Measurements from ENCODE around the gene RRP36. TPM values are rescaled to one million over a fixed set of nuclear protein-coding genes. Genes with fewer than 3 reads are reported as not detected.
A peak's percentile ranks its signal among the peaks of the same experiment; 100 is the strongest.

Gene RRP36
- total RNA-seq, 1 donor from 2014 or later: 24.8 TPM

DNA sequence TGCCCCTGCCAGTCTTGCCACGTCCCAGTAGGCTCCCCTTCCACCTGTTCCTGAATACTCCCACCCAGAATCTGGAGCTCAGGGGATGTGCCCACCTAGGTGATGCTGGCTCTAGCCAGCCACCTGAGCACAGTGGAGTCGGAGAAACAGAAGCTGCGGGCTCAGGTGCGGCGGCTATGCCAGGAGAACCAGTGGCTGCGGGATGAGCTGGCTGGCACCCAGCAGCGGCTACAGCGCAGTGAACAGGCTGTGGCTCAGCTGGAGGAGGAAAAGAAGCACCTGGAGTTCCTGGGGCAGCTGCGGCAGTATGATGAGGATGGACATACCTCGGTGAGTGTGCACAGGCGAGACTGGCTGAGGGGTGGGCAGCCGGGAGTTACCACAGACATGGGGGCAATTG is 41.4 kb downstream of the RRP36 start:
- Histone ChIP-seq H3K9me3 (replicated peaks) (no peaks in the 10 kb centered on the region), H3K27me3 (ENCODE audit: low read depth) (no peaks in the 10 kb centered on the region), H3K36me3 (peaks cover 53% of the 10 kb centered on the region), H3K4me3 (no peak overlapping the region), H3K27ac (replicated peaks) (no peak overlapping the region), H3K4me1 (peaks cover 33% of the 10 kb centered on the region)
- DNase-seq: no peak
- intact Hi-C loops (cut with micrococcal nuclease): no loop called here
- TF ChIP-seq, protein P1, sequence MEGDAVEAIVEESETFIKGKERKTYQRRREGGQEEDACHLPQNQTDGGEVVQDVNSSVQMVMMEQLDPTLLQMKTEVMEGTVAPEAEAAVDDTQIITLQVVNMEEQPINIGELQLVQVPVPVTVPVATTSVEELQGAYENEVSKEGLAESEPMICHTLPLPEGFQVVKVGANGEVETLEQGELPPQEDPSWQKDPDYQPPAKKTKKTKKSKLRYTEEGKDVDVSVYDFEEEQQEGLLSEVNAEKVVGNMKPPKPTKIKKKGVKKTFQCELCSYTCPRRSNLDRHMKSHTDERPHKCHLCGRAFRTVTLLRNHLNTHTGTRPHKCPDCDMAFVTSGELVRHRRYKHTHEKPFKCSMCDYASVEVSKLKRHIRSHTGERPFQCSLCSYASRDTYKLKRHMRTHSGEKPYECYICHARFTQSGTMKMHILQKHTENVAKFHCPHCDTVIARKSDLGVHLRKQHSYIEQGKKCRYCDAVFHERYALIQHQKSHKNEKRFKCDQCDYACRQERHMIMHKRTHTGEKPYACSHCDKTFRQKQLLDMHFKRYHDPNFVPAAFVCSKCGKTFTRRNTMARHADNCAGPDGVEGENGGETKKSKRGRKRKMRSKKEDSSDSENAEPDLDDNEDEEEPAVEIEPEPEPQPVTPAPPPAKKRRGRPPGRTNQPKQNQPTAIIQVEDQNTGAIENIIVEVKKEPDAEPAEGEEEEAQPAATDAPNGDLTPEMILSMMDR (IDR thresholded peaks at IDR 0.05; ENCODE audit: borderline replicate concordance): no peak

DNA sequence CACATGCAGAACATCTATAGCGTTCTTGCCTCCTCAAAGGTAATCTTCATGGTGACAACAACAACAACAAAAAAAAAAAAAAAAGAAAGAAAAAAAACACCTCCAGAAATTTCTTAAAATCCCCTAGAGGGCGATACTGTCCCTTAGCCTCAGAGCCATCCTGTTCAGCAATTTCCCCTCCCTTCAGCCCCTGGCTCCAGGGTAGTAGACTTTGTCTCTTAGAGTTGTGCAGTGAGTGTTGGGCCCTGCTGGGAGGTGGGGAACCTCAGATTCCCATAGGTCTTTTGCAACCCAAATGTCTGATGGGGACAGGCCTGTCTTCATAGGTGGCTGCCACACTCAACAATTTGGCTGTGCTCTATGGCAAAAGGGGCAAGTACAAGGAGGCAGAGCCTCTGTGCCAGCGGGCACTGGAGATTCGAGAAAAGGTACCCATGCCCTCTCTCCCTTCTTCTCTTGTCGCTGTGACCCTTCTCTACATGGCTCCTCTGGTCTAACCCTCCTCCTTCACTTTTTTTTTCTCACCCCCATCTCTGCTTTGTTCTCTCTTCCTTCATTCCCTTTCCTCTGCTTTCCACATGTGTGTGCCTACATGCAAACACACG is 48.7 kb downstream of the RRP36 start:
- no peak overlapping the region for H3K27ac ChIP-seq (replicated peaks)
- intact Hi-C loops (cut with micrococcal nuclease): no loop called here
- no peaks in the 10 kb centered on the region for H3K27me3 ChIP-seq (ENCODE audit: low read depth)
- no peaks in the 10 kb centered on the region for H3K4me1 ChIP-seq
- peaks cover 71% of the 10 kb centered on the region for H3K36me3 ChIP-seq
- no peak overlapping the region for H3K4me3 ChIP-seq
- H3K9me3 ChIP-seq (replicated peaks): no peaks in the 10 kb centered on the region
- TF ChIP-seq, protein P1 (IDR thresholded peaks at IDR 0.05; ENCODE audit: borderline replicate concordance): peak; percentile 38
- no peak for DNase-seq

DNA sequence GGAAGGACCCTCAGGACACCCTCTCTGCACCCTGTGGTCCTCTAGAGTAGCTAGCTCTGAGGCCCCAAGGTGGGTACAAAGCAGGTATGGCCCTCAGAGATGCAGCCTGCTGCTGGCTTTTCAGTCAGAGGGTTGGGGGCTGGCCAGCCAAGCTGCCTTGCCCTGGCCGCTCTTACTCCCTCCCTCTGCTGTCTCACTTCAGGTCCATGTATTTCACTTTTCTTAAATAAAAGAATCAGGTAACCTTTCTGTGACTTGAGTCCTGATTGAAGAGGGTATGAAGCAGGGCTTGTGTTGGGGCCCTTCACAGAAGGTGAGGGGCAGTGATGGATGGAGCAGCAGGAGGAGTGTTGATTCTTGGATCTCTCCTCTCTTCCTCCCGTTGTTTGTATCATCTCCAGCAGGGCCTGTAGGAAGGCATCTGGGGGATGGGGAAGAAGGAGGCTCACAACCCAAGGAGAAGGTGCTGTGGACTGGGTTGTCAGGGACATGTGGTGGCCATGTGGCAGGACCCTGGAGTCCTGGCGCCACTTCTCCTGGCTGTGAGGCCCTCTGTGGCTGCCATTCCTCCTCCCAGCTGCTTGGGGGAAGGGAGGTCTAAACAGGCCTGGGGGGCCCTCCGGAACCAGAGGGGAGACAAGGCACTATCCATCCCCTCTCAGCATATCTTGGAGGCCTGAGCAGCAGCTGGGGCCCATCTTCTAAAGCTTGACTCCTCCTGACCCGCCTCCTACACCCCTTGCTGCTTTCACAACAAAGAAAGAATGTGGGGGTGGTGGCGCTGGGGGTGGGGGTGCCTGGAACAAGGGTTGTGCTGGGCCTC is 53.6 kb downstream of the RRP36 start:
- Histone ChIP-seq H3K27me3 (ENCODE audit: low read depth) (peaks cover 29% of the 10 kb centered on the region), H3K9me3 (replicated peaks) (no peaks in the 10 kb centered on the region), H3K4me3 (no peak overlapping the region), H3K4me1 (peaks cover 15% of the 10 kb centered on the region), H3K36me3 (peaks cover 47% of the 10 kb centered on the region), H3K27ac (replicated peaks) (no peak overlapping the region)
- TF ChIP-seq, protein P1 (IDR thresholded peaks at IDR 0.05; ENCODE audit: borderline replicate concordance): no peak
- intact Hi-C loops (cut with micrococcal nuclease): no loop called here
- DNase-seq: no peak

DNA sequence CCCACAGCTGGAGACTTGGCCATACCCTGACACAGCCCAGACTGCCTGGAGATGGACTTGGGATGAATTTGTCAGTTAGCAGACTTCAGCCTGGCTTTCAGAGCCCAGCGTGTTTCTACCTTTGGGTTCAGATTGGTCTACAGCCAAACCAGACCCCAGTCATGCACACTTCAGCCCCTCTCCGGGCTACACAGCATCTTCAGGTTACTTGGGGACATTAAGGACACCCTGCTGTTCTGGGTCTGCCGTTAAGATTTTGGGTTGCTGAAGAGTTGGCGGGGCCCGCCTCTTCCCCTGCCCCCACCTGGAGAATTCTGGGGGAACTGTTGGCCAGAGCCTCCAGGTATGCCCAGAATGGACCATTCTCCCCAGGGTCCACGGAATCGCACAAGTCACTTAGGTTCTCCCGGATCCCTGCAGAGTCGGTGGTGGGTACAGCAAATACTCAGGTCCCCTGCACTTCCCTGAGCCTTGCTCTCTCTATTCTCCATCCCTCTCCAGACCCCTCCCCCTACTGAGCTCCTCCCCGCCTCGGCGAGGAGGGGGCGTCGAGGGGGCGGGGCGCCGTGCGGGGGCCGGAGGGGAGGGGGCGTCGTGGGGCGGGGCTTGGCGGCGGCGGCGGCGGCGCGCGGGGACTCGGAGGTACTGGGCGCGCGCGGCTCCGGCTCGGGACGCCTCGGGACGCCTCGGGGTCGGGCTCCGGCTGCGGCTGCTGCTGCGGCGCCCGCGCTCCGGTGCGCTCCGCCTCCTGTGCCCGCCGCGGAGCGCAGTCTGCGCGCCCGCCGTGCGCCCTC is 54.4 kb downstream of the RRP36 start, which contains the start of gene PTK7:
TSS of gene PTK7 (plus strand) at position 645 of the 794 bp plus-strand sequence. CDS start 175 bp downstream, outside the sequence.
- TF ChIP-seq, protein P1 (IDR thresholded peaks at IDR 0.05; ENCODE audit: borderline replicate concordance): no peak
- H3K36me3 ChIP-seq: peaks cover 42% of the 10 kb centered on the region
- peaks cover 15% of the 10 kb centered on the region for H3K4me1 ChIP-seq
- no peaks in the 10 kb centered on the region for H3K9me3 ChIP-seq (replicated peaks)
- no peak within 1 kb of the TSS for H3K27ac ChIP-seq (replicated peaks)
- intact Hi-C loops (cut with micrococcal nuclease): no loop called here
- H3K27me3 ChIP-seq (ENCODE audit: low read depth): peaks cover 29% of the 10 kb centered on the region
- H3K4me3 ChIP-seq: peak within 1 kb of the TSS; percentile 69
- peak; percentile 22 for DNase-seq

Measured in left ventricle myocardium inferior (tissue), 1 donor.